Limb (tissue), 2 donors: ENCODE data around the gene SSR4.
A peak's percentile ranks its signal among the peaks of the same experiment; 100 is the strongest.
"Not testable (repeated sequence)": the region's sequence is repeated elsewhere in the genome, so short reads cannot be mapped to it uniquely, and the experiment has no call there.

Source experiments
- DNase-seq, 2 donors: peaks; one replicate each; pipeline ENCODE4 v3.0.0-alpha.2; 2016; ENCODE audit errors: extremely low spot score in 2 of 2

Gene SSR4

GRCh38 chrX:153803211-153804099 is 9.0 kb downstream of the SSR4 start:
- DNase-seq = no peak

GRCh38 chrX:153804100-153804595 is 9.7 kb downstream of the SSR4 start:
- no peak for DNase-seq

- no peak for DNase-seq
These were observed 10.2 kb downstream of the SSR4 start for GRCh38 chrX:153804621-153805020.

GRCh38 chrX:153805436-153805835 is 11.0 kb downstream of the SSR4 start:
- DNase-seq = no peak

GRCh38 chrX:153806999-153807575 is 12.6 kb downstream of the SSR4 start:
- no peak for DNase-seq

GRCh38 chrX:153807976-153808375 is 13.5 kb downstream of the SSR4 start:
- no peak for DNase-seq

- DNase-seq = no peak
These were observed 17.8 kb downstream of the SSR4 start for GRCh38 chrX:153812220-153812619.

- no peak for DNase-seq
These were observed 18.7 kb downstream of the SSR4 start for GRCh38 chrX:153813161-153813560.

- no peak for DNase-seq
These were observed 20.3 kb downstream of the SSR4 start for GRCh38 chrX:153814591-153815315.

GRCh38 chrX:153816831-153817690 is 22.6 kb downstream of the SSR4 start:
- no peak for DNase-seq

GRCh38 chrX:153818064-153818463 is 23.6 kb downstream of the SSR4 start:
- DNase-seq = not testable (repeated sequence)

- DNase-seq = peak in 1 of 2 donors; percentile 70
These were observed 24.3 kb downstream of the SSR4 start for GRCh38 chrX:153818571-153819383.

GRCh38 chrX:153819384-153820040 is 25.0 kb downstream of the SSR4 start:
- DNase-seq = no peak

GRCh38 chrX:153820601-153821000 is 26.1 kb downstream of the SSR4 start:
- no peak for DNase-seq

- DNase-seq = no peak
These were observed 26.6 kb downstream of the SSR4 start for GRCh38 chrX:153821066-153821465.

- DNase-seq = no peak
These were observed 29.9 kb downstream of the SSR4 start for GRCh38 chrX:153824348-153824747.

GRCh38 chrX:153825042-153825441 is 30.6 kb downstream of the SSR4 start:
- no peak for DNase-seq

GRCh38 chrX:153827016-153827415 is 32.5 kb downstream of the SSR4 start:
- no peak for DNase-seq

GRCh38 chrX:153827903-153828302 is 33.4 kb downstream of the SSR4 start:
- DNase-seq = no peak

GRCh38 chrX:153828308-153828707 is 33.8 kb downstream of the SSR4 start:
- DNase-seq = no peak
